Measurements from ENCODE around the gene NLRP11. TPM values are rescaled to one million over a fixed set of nuclear protein-coding genes. Genes with fewer than 3 reads are reported as not detected.
"Not testable (repeated sequence)": the region's sequence is repeated elsewhere in the genome, so short reads cannot be mapped to it uniquely, and the experiment has no call there.

Gene NLRP11
- total RNA-seq, 1 donor from 2014 or later: not detected

DNA sequence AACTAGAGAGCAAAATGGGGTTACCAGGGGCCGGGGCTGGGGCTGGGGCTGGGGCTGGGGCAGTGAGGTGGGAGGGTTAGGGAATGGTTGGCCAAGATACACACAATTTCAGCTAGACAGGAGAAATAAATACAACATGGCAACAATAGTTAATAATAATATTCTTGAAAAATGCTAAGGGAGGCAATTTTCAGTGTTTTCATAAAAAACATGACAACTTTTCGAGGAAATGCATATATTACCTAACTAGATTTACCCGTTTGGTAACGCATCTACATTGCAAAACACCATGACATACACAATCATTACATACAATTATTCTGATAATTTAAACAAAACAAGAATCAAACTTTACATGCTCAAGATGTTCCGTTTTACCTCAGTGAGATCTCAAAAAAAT is 50.7 kb downstream of the NLRP11 start:
- Mint-ChIP-seq H3K4me3 (no peak overlapping the region), H3K27ac (no peak overlapping the region), H3K9me3 (peaks cover 79% of the 10 kb centered on the region), H3K4me1 (no peaks in the 10 kb centered on the region), H3K36me3 (no peaks in the 10 kb centered on the region), H3K27me3 (ENCODE audit: low read depth) (no peaks in the 10 kb centered on the region)
- no peak for DNase-seq (ENCODE audit: low spot score in 2 of 2, unreplicated experiment in 2 of 2)
- TF ChIP-seq, protein P1, sequence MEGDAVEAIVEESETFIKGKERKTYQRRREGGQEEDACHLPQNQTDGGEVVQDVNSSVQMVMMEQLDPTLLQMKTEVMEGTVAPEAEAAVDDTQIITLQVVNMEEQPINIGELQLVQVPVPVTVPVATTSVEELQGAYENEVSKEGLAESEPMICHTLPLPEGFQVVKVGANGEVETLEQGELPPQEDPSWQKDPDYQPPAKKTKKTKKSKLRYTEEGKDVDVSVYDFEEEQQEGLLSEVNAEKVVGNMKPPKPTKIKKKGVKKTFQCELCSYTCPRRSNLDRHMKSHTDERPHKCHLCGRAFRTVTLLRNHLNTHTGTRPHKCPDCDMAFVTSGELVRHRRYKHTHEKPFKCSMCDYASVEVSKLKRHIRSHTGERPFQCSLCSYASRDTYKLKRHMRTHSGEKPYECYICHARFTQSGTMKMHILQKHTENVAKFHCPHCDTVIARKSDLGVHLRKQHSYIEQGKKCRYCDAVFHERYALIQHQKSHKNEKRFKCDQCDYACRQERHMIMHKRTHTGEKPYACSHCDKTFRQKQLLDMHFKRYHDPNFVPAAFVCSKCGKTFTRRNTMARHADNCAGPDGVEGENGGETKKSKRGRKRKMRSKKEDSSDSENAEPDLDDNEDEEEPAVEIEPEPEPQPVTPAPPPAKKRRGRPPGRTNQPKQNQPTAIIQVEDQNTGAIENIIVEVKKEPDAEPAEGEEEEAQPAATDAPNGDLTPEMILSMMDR (IDR thresholded peaks at IDR 0.05; ENCODE audit: unreplicated experiment): no peak

DNA sequence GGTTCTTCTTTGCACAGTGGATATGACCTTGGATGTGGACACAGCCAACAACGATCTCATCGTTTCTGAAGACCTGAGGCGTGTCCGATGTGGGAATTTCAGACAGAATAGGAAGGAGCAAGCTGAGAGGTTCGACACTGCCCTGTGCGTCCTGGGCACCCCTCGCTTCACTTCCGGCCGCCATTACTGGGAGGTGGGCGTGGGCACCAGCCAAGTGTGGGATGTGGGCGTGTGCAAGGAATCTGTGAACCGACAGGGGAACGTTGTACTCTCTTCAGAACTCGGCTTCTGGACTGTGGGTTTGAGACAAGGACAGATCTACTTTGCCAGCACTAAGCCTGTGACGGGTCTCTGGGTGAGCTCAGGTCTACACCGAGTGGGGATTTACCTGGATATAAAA is 53.5 kb downstream of the NLRP11 start:
- H3K4me1 Mint-ChIP-seq: no peaks in the 10 kb centered on the region
- H3K27ac Mint-ChIP-seq: no peak overlapping the region
- no peak for DNase-seq (ENCODE audit: low spot score in 2 of 2, unreplicated experiment in 2 of 2)
- H3K27me3 Mint-ChIP-seq (ENCODE audit: low read depth): no peaks in the 10 kb centered on the region
- H3K9me3 Mint-ChIP-seq: peaks cover 73% of the 10 kb centered on the region
- H3K4me3 Mint-ChIP-seq: no peak overlapping the region
- H3K36me3 Mint-ChIP-seq: no peaks in the 10 kb centered on the region
- TF ChIP-seq, protein P1 (IDR thresholded peaks at IDR 0.05; ENCODE audit: unreplicated experiment): no peak

DNA sequence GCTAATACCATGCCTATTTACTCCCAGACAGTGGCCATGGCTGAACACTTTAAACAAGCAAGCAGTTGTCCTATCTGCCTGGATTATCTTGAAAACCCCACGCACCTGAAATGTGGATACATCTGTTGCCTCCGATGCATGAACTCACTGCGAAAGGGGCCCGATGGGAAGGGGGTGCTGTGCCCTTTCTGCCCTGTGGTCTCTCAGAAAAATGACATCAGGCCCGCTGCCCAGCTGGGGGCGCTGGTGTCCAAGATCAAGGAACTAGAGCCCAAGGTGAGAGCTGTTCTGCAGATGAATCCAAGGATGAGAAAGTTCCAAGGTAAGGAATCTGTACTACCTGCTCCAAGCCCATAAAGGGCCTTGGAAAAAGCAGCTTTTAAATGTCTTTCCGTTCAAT is 54.3 kb downstream of the NLRP11 start:
- no peaks in the 10 kb centered on the region for H3K4me1 Mint-ChIP-seq
- no peak overlapping the region for H3K27ac Mint-ChIP-seq
- TF ChIP-seq, protein P1 (IDR thresholded peaks at IDR 0.05; ENCODE audit: unreplicated experiment): no peak
- no peak for DNase-seq (ENCODE audit: low spot score in 2 of 2, unreplicated experiment in 2 of 2)
- no peak overlapping the region for H3K4me3 Mint-ChIP-seq
- peaks cover 68% of the 10 kb centered on the region for H3K9me3 Mint-ChIP-seq
- no peaks in the 10 kb centered on the region for H3K27me3 Mint-ChIP-seq (ENCODE audit: low read depth)
- H3K36me3 Mint-ChIP-seq: no peaks in the 10 kb centered on the region

DNA sequence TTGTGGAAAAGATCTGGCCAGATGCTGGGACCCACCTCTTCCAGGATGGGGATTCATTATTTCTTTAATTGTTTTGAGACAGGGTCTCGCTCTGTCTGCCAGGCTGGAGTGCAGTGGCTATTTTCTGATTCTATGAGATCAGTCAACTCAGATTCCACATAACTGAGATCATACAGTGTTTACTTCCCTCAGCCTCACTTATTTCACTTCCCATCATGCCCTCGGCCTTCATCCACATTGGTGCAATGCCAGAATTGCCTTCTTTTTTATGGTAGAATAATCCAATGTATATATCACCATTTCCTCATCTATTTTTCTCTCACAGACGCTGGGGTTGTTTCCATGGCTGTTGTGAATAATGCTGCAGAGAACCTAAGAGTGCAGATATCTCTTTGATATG is 62.2 kb downstream of the NLRP11 start:
- H3K4me1 Mint-ChIP-seq; H3K4me3 Mint-ChIP-seq; H3K27me3 Mint-ChIP-seq (ENCODE audit: low read depth); H3K36me3 Mint-ChIP-seq; DNase-seq (ENCODE audit: low spot score in 2 of 2, unreplicated experiment in 2 of 2); H3K27ac Mint-ChIP-seq: not testable (repeated sequence)
- peaks cover 38% of the 10 kb centered on the region for H3K9me3 Mint-ChIP-seq

DNA sequence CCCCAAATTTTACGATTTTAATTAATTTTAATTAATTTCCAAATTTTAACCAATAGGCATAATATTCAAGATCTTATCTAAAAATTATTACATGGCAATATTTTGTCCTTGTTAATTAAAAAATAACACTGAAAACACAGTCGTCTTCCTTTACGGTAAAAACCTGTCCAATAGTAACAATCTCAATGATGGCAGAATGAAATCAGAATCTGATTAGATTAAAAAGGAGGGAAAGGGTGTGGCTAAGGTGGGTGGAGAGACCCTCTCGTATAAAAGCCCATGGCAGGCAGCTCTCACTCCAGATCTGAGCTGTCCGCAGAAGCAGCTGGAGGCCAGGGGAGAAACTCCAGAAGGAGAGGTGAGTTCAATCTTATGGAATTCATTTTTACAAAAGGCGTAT is 63.0 kb downstream of the NLRP11 start, which contains the start of gene RFPL4AL1:
Gene RFPL4AL1, plus strand, starts transcription at position 301 of the 400 bp plus-strand sequence. CDS start 2,687 bp downstream, outside the sequence.
- not testable (repeated sequence) for H3K27ac Mint-ChIP-seq; H3K4me1 Mint-ChIP-seq; H3K4me3 Mint-ChIP-seq; H3K27me3 Mint-ChIP-seq (ENCODE audit: low read depth); DNase-seq (ENCODE audit: low spot score in 2 of 2, unreplicated experiment in 2 of 2); H3K36me3 Mint-ChIP-seq
- H3K9me3 Mint-ChIP-seq: peaks cover 38% of the 10 kb centered on the region

DNA sequence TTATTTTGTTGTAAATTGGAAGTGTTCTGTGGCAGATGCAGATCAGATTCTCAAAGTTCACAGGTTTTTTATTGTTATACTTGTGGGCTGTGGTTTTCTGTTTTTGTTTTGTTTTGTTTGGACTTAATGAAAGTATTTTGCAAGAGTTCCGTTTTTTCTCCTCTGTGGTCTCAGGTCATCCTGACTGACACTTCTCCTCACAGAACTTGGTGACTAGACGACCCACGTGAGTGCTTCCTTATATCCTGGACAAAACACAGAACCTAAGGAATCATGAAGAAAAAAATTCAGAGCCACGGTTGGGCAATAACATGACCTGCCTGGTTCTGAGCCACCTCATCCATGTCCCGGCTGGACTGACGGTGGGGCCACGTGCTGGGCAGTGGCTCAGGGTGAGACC is 65.3 kb downstream of the NLRP11 start:
- DNase-seq (ENCODE audit: low spot score in 2 of 2, unreplicated experiment in 2 of 2): no peak
- H3K27ac Mint-ChIP-seq: no peak overlapping the region
- H3K36me3 Mint-ChIP-seq: no peaks in the 10 kb centered on the region
- peaks cover 40% of the 10 kb centered on the region for H3K9me3 Mint-ChIP-seq
- no peaks in the 10 kb centered on the region for H3K27me3 Mint-ChIP-seq (ENCODE audit: low read depth)
- TF ChIP-seq, protein P1 (IDR thresholded peaks at IDR 0.05; ENCODE audit: unreplicated experiment): no peak
- no peaks in the 10 kb centered on the region for H3K4me1 Mint-ChIP-seq
- H3K4me3 Mint-ChIP-seq: no peak overlapping the region

DNA sequence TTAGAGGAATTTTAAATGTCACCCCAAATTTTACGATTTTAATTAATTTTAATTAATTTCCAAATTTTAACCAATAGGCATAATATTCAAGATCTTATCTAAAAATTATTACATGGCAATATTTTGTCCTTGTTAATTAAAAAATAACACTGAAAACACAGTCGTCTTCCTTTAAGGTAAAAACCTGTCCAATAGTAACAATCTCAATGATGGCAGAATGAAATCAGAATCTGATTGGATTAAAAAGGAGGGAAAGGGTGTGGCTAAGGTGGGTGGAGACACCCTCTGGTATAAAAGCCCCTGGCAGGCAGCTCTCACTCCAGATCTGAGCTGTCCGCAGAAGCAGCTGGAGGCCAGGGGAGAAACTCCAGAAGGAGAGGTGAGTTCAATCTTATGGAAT is 73.0 kb downstream of the NLRP11 start, which contains the start of gene RFPL4A:
Gene RFPL4A, plus strand, starts transcription at position 301 of the 400 bp plus-strand sequence. CDS start 2,704 bp downstream, outside the sequence.
- not testable (repeated sequence) for H3K4me1 Mint-ChIP-seq; H3K4me3 Mint-ChIP-seq; H3K36me3 Mint-ChIP-seq; DNase-seq (ENCODE audit: low spot score in 2 of 2, unreplicated experiment in 2 of 2); H3K27ac Mint-ChIP-seq; H3K27me3 Mint-ChIP-seq (ENCODE audit: low read depth)
- peaks cover 57% of the 10 kb centered on the region for H3K9me3 Mint-ChIP-seq

DNA sequence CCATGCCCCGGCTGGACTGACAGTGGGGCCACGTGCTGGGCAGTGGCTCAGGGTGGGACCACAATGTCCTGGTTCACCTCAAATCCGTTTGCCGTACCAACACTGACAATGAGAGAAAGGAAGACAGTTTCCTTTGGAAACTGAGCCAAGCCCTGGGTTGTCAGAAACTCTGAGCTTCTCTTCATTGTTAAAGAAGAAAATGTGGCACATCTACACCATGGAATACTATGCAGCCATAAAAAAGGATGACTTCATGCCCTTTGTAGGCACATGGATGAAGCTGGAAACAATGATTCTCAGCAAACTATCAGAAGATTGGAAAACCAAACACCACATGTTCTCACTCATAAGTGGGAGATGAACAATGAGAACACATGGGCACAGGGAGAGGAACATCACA is 75.0 kb downstream of the NLRP11 start:
- DNase-seq (ENCODE audit: low spot score in 2 of 2, unreplicated experiment in 2 of 2); H3K27ac Mint-ChIP-seq; H3K4me3 Mint-ChIP-seq; H3K4me1 Mint-ChIP-seq; H3K27me3 Mint-ChIP-seq (ENCODE audit: low read depth); H3K36me3 Mint-ChIP-seq: not testable (repeated sequence)
- H3K9me3 Mint-ChIP-seq: peaks cover 63% of the 10 kb centered on the region
